DMS153 (cell line): ENCODE measurements around the gene LRRC74B.
"Not testable (repeated sequence)": the region's sequence is repeated elsewhere in the genome, so short reads cannot be mapped to it uniquely, and the experiment has no call there.

Source experiments
- DNase-seq: peaks from one replicate; lab custom pipeline; 2025; lab: John Stamatoyannopoulos, UW

Gene LRRC74B

DNA sequence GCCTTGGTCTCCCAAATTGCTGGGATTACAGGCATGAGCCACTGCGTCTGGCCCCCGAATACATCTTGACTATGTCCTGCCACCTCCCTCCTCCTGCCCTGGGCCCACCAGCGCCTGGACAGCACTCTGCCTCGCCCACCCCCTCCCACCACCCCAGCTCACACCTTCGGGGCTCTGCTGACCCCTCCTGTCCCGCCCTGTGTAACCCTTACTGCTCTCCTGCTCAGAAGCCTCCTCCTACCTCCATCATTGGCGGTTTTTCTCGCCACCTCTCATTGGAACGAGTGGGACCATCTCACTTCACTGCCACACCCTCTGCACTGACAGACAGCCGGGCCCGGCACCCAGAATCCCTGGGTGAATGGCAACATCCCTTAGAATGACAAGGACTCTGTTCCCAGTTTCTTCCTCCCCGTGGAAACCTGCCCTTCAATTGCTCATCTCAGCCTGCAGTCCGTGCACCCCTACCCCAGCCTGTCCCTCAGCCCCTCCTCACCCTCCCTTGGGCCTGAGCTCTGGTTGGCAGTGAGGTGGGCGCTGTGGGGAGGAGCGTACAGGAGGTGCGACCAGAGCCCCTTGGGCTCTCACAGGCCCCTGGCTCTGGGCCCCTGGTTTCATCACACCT is 32.2 kb downstream of the LRRC74B start:
- no peak for DNase-seq

DNA sequence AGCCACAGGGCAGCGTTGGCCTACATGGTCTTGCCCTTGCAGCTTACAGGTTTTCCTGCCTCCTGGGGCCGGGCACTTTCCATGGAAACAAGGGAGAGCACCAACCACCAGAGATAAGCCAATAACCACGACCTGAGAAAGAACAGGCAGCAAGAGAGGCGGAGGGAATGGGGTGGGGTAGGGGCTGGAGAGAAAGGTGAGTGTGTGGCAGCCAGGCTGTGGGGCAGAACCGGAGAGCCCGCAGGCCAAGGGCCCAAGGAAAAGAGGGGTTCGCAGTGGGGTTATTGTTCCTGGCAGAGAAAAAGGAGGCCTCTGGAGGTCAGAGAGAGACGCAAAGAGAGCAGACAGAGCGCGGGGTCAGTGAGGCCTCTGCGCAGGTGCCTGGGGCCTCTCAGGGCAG is 33.2 kb downstream of the LRRC74B start:
- no peak for DNase-seq

DNA sequence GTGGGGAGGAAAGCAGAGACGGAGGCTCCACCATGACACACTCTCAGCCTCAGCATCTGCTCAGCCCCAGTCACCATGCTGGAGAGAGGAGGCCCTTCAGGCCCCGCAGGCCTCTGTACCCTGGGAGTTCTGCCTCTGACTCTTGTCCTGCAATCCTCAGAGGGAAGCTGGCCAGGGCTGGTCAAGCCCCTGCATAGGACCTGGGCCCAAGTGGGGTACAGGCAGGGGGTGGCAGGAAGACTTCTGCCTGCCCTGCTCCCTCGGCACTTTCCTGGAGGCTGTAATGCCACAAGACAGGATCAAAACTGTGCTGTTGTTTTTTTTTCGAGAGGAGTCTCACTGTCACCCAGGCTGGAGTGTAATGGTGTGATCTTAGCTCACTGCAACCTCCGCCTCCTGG is 33.7 kb downstream of the LRRC74B start:
- DNase-seq, result no peak

DNA sequence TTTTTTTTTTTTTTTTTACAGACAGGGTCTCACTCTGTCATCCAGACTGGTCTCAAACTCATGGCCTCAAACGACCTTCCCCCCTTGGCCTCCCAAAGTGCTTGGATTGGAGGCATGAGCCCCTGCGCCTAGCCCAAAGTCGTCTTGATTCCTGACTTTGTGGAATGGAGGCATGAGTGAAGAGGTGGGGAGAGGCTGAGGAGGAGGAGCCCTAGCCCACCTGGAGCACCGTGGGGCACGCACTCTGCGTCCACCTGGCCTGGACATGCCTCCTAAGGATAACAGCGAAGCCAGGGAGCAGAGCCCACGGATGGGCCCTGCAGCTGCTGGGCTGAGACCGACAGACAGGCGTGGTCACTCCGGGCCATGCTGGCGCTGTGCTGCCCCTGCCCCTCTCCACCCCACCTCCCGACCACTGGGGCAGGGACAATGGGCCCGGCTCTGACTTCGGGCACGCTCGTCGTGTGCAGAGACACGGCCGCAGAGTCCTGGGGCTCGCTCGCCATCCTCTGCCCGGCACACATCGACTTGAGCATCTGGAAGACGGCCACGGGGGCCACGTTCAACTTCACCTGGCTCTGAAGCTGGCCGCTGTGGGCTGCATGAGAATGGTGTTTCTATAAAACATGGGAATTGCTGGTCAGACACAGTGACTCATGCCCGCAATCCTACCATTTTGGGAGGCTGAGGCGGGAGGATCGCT is 34.8 kb downstream of the LRRC74B start:
- no peak for DNase-seq

DNA sequence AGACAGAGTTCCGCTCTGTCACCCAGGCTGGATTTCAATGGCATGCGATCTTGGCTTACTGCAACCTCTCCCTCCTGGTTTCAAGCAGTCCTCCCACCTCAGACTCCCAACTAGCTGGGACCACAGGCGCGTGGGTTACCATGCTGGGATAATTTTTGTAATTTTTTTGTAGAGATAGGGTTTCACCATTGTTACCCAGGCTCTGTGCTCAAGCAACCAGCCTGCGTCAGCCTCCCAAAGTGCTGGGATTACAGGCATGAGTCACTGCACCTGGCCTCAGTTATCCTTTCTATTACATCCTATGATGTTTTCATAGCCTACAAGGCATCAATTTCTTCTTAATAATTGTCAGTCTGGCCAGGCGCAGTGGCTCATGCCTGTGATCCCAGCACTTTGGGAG is 36.5 kb downstream of the LRRC74B start:
- no peak for DNase-seq

DNA sequence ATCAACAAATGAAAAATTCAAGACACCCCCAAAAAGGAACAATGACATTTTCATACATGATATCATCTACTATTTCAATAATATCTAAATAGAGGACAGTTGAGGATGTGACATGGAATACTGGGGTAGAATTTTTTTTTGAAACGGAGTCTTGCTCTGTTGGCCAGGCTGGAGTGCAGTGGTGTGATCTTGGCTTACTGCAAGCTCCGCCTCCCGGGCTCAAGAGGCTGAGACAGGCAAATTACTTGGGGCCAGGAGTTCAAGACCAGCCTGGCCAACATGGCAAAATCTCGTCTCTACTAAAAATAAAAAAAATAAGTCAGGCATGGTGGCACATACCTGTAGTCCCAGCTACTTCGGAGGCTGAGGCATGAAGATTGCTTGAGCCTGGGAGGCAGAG is 41.4 kb downstream of the LRRC74B start:
- no peak for DNase-seq

DNA sequence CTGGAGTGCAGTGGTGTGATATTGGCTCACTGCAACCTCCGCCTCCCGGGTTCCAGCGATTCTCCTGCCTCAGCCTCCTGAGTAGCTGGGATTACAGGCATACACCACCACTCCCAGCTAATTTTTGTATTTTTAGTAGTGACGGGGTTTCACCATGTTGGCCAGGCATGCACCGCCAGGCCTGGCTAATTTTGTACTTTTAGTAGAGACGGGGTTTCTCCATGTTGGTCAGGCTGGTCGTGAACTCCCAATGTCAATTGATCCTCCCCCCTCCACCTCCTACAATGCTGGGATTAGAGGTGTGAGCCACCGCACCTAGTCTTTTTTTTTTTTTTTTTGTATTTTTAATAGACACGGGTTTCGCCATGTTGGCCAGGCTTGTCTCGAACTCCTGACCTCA is 42.2 kb downstream of the LRRC74B start:
- not testable (repeated sequence) for DNase-seq

DNA sequence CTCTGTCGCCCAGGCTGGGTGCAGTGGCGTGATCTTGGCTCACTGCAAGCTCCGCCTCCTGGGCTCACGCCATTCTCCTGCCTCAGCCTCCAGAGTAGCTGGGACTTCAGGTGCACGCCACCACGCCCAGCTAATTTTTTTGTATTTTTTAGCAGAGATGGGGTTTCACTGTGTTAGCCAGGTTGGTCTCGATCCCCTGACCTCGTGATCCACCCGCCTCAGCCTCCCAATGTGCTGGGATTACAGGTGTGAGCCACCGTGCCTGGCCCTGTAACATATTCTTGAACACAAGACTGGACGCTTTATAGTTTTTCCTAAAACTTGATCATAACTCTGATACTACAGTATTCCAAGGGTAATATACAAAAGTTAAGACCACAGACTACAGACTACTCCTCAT is 45.5 kb downstream of the LRRC74B start:
- DNase-seq, result not testable (repeated sequence)

DNA sequence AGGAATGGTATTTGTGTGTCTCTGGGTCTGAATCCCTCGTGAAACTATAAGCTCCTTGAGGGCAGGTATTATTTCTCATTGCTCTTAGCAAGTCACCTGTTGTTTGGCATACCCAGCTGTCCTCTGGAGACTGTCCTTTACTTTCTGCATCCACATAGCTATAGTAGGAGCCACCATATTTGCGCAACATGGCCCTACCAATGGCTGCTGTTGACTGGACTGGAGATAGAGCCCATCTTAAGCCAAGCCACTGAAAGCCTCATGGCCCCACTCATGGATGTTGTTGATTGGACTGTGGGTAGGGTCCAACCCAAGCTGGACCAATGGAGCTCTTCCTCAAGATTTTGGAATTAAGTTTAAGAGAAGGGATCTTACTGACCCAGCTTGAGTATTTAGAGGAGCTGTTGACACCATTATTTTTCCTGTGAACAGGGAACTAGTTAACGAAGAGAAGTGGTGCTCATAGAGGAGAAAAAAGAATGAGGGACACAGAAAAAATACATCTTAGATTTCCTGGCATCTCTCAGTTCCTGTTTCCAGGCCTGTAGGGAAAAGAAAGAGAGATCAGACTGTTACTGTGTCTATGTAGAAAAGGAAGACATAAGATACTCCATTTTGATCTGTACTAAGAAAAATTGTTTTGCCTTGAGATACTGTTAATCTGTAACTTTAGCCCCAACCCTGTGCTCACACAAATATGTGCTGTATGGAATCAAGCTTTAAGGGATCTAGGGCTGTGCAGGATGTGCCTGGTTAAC is 47.2 kb downstream of the LRRC74B start:
- no peak for DNase-seq

DNA sequence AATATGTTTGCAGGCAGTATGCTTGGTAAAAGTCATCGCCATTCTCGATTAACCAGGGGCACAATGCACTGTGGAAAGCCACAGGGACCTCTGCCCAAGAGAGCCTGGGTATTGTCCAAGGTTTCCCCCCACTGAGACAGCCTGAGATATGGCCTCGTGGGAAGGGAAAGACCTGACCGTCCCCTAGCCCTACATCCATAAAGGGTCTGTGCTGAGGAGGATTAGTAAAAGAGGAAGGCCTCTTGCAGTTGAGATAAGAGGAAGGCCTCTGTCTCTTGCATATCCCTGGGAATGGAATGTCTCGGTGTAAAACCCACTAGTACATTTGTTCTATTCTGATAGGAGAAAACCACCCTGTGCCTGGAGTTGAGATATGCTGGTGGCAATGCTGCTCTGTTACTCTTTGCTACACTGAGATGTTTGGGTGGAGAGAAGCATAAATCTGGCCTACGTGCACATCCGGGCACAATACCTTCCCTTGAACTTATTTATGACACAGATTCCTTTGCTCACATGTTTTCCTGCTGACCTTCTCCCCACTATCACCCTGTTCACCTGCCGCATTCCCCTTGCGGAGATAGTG is 47.9 kb downstream of the LRRC74B start:
- DNase-seq, result not testable (repeated sequence)

DNA sequence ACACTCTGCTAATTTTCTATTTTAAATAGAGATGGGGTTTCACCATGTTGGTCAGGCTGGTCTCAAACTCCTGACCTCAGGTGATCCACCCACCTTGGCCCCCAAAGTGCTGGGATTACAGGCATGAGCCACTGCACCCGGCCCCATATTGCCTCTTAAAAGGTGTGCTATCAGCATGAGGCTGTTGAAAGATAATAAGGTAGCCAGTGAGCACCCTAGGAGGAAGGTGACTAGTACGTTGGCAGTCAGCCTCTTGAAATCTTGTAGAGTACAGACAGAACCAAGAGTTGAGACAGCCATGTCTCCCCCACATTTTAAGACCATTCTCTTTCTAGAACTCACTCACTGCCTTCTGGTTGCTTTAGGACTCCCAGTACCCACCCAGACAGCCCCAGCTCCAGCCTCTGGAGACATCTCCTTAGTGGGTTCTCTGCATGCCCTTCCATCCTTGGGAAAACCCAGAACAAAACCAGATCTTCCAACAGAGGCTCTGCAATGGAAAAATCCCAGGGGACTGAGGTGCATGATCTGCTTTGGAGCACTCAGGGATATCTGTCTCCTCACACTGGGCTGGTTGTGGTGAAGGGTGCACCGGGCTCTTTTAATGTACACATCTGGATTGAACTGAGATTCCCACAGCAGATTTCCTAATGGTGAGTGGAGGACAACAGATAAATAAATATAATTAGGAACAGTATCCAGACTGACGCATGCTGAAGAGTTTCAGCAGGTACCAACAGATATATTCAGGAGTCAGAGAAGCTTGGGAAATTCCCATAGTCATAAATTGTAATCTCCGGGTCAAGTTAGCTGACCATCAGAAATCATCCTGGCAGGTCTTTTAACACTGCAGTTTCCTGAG is 49.4 kb downstream of the LRRC74B start:
- no peak for DNase-seq

DNA sequence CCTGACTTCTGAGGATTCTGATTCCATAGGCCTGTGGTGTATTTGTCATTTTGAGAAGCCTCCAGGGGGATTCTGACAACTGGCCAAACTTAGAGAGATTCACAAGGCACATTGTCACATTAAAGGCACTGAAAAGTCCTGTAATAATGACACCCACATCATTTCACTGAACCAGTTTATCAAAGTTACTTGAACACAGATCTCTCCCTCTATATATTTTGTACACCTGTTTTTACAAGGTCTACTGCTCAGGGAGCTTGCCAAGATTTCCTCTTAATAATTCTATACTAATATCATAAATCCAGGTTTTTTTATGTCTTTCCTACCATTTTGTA is 50.0 kb downstream of the LRRC74B start:
- no peak for DNase-seq

DNA sequence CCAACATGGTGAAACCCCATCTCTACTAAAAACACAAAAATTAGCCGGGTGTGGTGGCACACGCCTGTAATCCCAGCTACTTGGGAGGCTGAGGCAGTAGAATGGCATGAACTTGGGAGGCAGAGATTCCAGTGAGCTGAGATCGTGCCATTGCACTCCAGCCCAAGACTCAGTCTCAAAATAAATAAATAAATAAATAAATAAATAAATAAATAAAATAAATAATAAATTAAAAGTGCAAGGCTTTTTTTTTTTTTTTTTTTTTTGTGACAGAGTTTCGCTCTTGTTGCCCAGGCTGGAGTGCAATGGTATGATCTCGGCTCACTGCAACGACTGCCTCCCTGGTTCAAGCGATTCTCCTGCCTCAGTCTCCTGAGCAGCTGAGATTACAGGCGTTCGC is 51.1 kb downstream of the LRRC74B start:
- DNase-seq, result not testable (repeated sequence)

DNA sequence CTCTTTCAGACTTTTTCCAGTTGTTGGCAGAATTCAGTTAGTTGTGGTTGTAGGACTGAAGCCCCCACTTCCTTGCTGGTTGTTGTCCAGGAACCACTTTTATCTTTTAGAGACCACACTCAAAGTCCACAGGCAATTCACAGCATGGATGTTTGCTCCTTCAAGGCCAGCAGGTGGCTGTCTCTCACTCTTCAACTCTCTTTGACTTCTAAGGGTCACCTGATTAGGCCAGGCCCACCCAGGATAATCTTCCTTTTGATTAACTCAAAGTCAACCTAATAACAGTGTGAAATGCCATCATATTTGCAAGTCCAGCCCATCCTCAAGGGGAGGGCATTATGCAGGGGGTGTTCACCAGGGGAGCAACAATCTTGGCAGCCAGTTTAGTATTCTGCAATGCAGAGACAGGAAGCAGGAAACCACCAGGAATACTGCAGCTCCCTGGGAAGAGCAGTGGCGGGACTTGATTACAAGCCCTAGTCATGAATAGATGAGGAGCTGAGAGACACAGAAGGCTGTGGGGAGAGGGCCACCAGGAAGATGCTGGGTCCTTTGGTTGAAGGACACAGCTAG is 52.4 kb downstream of the LRRC74B start:
- no peak for DNase-seq

DNA sequence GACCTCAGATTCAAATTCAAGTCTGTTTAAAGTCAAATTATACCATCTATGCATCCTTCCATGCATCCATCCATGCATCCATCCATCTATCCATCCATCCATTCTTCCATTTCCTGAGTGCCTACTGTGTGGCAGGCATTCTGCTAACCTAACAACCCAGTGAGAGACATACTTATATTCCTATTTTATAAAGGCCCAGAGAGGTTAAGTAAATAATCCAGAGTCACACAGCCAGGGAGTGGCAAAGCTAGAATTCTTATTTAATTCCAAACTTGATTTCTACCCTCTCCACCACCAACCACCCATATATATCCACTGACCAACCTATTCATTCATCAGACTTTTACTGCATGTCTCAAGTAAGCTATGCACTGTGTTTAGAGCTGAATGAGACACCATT is 53.8 kb downstream of the LRRC74B start:
- no peak for DNase-seq

DNA sequence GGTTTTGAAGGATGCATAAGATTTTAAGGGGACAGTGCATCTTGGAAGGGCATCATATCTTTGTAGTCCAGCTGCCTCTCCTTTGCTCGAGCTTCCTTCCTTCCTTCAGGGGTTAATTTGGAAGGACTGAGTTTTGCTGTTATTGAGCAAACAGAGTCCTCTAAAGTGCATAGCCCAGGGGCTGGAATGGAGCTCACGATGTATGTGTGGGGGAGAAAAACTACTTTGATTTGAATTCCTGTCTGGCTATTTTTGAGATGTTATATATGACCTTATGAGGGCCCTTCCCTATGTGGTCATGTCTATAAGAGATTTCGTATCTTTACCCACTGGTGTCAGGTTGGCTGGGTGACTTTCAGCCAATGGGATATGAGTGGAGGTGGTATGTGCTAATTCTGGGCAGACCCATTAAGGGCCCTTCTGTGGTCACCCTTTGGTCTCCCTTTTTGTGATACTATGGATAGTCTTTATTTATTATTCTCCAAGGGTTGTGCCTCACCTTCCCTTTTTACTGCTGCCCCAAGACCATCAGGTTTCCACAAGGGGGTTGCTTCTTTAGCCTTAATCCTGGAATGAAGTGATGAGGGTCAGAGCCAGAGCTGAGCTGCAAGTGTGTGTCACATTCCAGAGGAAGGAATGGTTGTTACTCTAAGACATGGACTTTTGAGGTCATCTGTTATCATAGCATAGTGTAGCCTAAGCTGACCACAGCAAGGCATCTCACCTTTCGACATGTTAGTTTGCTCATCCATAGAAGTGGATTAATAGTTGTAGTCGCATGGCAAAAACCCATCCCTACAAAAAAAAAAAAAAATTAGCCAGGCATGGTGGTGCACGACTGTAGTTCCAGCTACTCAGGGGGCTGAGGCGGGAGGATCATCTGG is 54.6 kb downstream of the LRRC74B start:
- DNase-seq, result no peak

DNA sequence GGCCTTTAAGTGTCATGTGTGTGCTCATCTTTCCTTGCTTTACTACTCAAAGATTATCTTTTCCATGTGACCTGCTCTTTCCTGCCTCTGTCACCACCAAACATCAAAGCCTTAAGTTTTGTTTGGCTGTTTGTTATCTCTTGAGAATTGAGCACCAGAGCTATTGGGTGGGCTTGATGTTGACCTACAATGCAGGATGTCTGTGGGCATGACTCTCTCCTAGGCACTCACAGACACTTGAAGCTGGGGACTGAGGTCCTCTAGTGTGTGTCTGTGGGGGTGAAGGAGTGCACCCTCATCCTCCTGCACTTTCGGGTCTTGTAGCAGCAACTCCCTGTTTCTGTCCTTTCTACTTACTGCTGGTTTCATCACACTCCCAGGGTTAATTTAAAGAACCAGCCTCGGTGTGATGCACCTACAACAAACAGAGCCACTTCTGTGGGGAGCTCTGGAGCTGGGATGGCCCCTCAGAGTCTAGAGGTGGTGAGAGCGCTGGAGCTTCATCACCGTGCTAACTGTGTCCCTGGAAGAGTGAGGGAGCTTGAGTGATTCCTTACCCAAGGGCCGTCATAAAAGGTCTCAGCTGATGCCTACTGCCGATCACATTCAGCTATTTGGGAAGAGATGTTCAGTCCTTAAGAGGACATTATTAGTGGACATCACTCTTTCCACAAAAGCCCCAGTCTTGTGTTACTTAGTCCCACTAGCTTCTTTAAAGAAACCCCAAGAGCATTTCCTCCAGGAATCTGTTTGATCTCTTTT is 56.3 kb downstream of the LRRC74B start:
- DNase-seq, result no peak

DNA sequence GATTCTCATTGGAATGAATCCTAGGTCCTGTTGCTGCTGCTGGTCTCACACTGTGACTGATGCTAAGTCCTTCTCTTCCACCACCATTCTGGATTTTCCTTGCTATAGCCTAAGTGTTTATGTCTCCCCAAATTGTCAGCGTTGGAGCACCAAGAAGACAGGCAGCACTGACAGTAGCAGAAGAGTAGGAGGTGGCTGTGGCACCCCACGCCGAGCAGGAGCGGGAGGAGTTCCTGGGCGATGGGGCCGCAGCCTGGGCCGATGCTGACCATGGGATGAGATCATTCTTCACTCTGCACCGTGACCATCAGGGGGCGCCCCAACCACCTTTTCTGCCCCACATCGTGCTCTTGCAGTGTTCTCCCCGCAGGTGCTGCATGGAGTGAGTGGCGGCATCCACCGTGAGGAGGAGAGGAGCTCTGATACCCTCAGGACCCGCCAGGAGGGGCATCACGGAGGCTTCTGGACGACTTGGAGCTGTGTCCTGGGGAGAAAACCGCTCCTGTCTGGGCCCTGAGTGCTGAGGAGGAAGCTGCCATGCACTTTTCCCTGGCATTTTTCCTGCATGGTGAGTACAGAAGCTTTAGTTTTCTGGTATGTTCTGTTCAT is 57.0 kb downstream of the LRRC74B start:
- peak; percentile 67 for DNase-seq

DNA sequence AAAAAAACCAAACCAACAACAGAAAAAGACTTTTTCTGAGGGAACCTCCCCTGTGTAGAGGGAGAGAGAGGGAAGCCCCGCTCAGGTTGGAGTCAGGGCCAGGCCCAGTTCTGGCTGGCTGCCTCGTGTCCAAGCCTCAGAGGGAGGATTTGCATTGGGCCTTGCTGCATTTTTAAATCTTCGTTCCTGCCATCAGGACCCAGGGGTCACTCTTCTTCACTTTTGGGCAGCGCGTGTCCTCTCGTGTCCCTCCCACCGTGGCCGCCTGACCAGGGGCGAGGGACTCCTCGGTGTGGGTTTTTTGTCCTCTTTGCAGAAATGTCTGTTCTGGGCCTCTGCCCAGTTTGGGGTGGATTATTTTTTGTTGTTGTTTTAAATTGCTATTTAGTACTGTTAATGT is 57.9 kb downstream of the LRRC74B start:
- no peak for DNase-seq
